Activated T-helper 2 cell treated with anti-CD3 and anti-CD28 coated beads, Interferon-gamma antibody, Interleukin-2, Interleukin-4, amounts not matched to agents 10 μg/mL and 5 μg/mL and 100 μg/mL, durations not matched to agents 14 hours and 24 hours and 36 hours (primary cell): ENCODE measurements around the gene SH3RF2. TPM values are rescaled to one million over a fixed set of nuclear protein-coding genes. Genes with fewer than 3 reads are reported as not detected.
A peak's percentile ranks its signal among the peaks of the same experiment; 100 is the strongest.

Source experiments
- DNase-seq: peaks from one replicate; pipeline ENCODE4 v3.0.0; 2021; ENCODE audit warnings: low spot score
- H3K27ac Mint-ChIP-seq: one replicate; pipeline ENCODE4 v1.8.0; 2021; ENCODE audit warnings: mixed read lengths
- H3K27me3 Mint-ChIP-seq: one replicate; pipeline ENCODE4 v1.8.0; 2021; ENCODE audit warnings: low read depth, mixed read lengths
- H3K36me3 Mint-ChIP-seq: one replicate; pipeline ENCODE4 v1.8.0; 2021; ENCODE audit warnings: low read depth, mixed read lengths
- H3K4me1 Mint-ChIP-seq: one replicate; pipeline ENCODE4 v1.8.0; 2021; ENCODE audit warnings: low read depth, mixed read lengths
- H3K4me3 Mint-ChIP-seq: one replicate; pipeline ENCODE4 v1.8.0; 2021; ENCODE audit warnings: low read depth, mild to moderate bottlenecking, moderate library complexity, mixed read lengths
- H3K9me3 Mint-ChIP-seq: one replicate; pipeline ENCODE4 v1.8.0; 2021; ENCODE audit warnings: mixed read lengths
- intact Hi-C: fragments of 100-400 bp; cut with micrococcal nuclease; formaldehyde crosslinking; loops from one replicate; pipeline ENCODE4 v1.15.1; 2023
- total RNA-seq: library from RNA; stranded (reverse); gene quantifications from 2 replicates; pipeline ENCODE4 v1.2.3, GENCODE V29; 2022

SH3RF2 gene
- total RNA-seq, 1 donor from 2014 or later: 0.57 TPM

DNA sequence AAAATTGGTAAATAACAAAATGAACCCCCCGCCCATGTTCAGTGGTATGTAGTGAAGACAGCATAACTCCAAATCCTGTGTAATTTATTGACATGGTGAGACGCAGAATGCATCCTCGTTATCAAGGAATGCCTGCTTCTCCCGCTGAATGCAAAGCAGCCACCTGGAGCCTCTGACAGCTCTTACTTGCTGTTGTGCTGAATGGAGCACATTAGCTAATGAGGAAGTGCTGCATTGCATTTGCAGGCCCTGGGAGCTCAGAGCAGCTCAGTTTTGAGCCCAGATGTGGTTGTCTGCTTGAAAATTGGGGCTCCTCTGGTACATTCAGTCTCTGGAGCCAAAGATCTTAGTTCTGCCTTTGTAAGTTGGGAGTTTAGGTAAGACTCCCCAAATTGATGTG, 140.1 kb downstream of the SH3RF2 start:
- no peak overlapping the region for H3K4me3 Mint-ChIP-seq
- H3K4me1 Mint-ChIP-seq: peaks cover 11% of the 10 kb centered on the region
- H3K9me3 Mint-ChIP-seq: no peaks in the 10 kb centered on the region
- no peak for DNase-seq
- intact Hi-C loops: no loop called here
- no peak overlapping the region for H3K27ac Mint-ChIP-seq
- no peaks in the 10 kb centered on the region for H3K36me3 Mint-ChIP-seq
- peaks cover 36% of the 10 kb centered on the region for H3K27me3 Mint-ChIP-seq

DNA sequence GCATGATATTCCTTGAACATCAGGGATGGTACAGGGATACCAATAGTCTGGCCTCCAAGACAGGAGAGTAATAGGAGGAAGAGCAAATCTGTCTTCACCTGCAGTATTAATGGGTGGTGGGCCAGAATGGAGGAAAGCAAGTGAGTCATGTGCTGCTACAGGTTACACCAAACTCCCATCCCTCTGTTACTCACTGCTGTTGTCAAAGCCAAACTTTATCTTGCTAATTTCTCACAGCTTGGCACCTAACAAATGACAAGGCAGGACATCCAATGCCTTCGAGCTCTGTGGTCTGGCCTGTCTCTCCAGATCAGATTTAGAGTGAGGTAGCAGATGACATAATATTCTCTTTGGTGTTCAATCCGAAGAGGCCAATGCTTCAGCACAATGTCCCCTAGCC, 142.2 kb downstream of the SH3RF2 start:
- no peak overlapping the region for H3K27ac Mint-ChIP-seq
- H3K4me1 Mint-ChIP-seq: peaks cover 11% of the 10 kb centered on the region
- no peaks in the 10 kb centered on the region for H3K36me3 Mint-ChIP-seq
- H3K4me3 Mint-ChIP-seq: no peak overlapping the region
- H3K9me3 Mint-ChIP-seq: no peaks in the 10 kb centered on the region
- H3K27me3 Mint-ChIP-seq: peaks cover 32% of the 10 kb centered on the region
- DNase-seq: no peak
- intact Hi-C loops: no loop called here

DNA sequence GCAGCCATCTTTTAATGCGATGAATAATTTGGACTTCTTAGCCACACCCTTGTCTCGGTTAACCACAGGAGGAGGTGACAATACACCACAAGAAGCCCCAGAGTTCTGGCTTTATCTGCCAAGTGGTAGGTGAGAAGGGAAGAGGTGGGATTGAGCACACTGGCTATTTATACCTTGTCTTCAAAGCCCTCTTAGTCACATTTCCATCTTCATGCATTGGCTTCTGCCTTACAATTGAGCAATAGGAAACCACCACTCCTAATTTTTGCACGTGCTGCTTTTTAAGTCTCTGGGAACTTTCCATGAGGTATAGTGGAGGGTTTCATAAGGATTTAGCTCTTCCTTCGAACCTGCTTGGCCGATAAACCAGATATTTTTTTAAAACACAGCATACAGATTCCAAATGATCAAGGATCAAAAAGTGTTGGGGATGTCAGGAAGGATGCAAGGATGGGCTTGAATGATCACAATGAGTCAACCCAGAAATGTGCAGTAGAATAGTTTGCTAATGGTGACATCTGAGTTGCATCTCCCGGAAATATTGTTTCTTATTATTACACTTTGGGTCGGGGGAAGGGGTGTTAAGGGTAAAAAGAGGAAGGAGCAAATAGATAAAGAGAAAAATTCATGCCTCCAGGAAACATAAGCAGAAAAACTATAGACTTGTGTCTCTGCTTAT, 143.5 kb downstream of the SH3RF2 start:
- intact Hi-C loops: no loop called here
- DNase-seq: peak; percentile 12
- no peak overlapping the region for H3K4me3 Mint-ChIP-seq

DNA sequence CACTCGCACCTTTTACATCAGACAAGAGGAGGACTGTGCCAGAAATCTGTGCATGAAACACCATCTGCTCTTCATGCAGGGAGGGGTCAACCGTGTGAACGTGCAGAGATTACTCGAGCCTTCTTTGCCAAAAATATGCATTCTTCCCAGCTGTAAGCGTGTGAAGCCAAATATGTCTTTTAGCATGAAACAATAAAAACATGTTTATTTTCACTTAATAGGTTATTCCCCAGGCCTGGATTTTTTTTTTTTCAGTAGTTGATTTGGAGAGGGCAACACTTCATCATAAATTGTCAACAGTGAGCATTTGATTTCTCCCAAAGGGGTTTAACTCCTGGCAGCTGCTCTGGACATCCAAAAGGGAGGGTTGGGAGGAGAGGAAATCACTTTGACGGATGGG, 145.2 kb downstream of the SH3RF2 start:
- H3K27ac Mint-ChIP-seq: no peak overlapping the region
- H3K4me1 Mint-ChIP-seq: peaks cover 11% of the 10 kb centered on the region
- no peaks in the 10 kb centered on the region for H3K9me3 Mint-ChIP-seq
- H3K27me3 Mint-ChIP-seq: peaks cover 28% of the 10 kb centered on the region
- intact Hi-C loops: no loop called here
- DNase-seq: no peak
- no peaks in the 10 kb centered on the region for H3K36me3 Mint-ChIP-seq
- H3K4me3 Mint-ChIP-seq: no peak overlapping the region

More for the DNA sequence above, 143.5 kb downstream of the SH3RF2 start:
- Mint-ChIP-seq H3K4me1 (peaks cover 11% of the 10 kb centered on the region), H3K9me3 (no peaks in the 10 kb centered on the region), H3K27me3 (peaks cover 31% of the 10 kb centered on the region), H3K36me3 (no peaks in the 10 kb centered on the region), H3K27ac (no peak overlapping the region)

DNA sequence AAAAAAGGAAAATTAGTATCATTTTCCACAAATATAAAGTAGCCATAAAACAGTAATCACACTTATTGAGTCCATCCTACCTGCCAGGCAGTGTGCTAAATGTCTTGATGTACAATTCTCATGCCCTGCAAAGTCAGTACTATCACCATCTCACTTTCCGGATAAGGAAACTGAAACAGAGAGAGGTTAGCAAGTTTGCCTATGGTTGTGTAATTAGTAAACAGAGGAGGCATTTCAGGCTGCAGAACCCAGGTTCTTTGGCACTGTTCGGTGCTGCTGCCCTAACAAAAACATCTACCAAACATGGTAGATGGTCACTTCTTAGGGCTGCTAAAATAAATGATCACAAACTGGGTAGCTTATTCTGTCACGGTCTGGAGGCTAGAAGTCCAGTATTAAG, 146.4 kb downstream of the SH3RF2 start:
- H3K4me1 Mint-ChIP-seq: peaks cover 11% of the 10 kb centered on the region
- no peak overlapping the region for H3K4me3 Mint-ChIP-seq
- peaks cover 20% of the 10 kb centered on the region for H3K27me3 Mint-ChIP-seq
- H3K36me3 Mint-ChIP-seq: no peaks in the 10 kb centered on the region
- no peak for DNase-seq
- intact Hi-C loops: no loop called here
- no peak overlapping the region for H3K27ac Mint-ChIP-seq
- no peaks in the 10 kb centered on the region for H3K9me3 Mint-ChIP-seq

DNA sequence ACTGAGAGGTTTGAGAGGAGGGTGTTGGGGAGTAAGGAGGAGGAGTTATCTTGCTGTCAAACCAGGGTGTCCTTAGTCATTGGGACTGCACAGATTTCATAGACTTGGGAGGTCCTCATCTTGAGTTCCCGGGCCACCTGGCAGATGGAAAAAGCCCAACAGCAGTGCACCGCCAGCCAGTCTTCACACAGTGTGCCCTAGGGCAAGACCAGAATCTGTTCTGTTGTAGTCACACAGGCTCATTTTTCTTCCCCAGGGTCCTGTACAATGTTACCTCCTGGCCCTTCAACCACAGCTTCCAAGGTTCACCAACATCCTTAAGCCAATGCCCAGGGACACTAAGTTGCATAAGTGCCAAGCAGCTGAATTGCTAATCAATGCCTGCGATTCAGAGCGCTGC, 148.0 kb downstream of the SH3RF2 start:
- H3K9me3 Mint-ChIP-seq: no peaks in the 10 kb centered on the region
- H3K36me3 Mint-ChIP-seq: no peaks in the 10 kb centered on the region
- intact Hi-C loops: no loop called here
- H3K4me1 Mint-ChIP-seq: peaks cover 9% of the 10 kb centered on the region
- no peak overlapping the region for H3K4me3 Mint-ChIP-seq
- DNase-seq: no peak
- peaks cover 7% of the 10 kb centered on the region for H3K27me3 Mint-ChIP-seq
- H3K27ac Mint-ChIP-seq: no peak overlapping the region

DNA sequence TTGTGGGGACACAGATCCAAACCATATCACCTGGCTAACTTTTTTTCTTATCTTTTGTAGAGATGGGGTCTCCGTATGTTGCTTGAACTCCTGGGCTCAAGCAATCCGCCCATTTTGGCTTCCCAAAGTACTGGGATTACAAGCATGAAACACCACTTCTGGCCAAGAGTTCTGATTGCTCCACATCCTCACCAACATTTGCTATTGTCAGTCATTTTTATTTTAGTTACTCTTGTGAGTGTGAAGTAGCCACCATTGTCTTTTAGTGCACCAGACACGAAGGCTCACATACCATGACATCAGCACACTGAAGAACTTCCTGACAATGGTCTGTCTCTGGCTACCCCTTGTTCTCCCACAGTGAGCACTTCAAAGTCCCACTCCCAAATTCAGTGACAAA, 151.7 kb downstream of the SH3RF2 start:
- Mint-ChIP-seq H3K4me3 (no peak overlapping the region), H3K9me3 (no peaks in the 10 kb centered on the region), H3K36me3 (no peaks in the 10 kb centered on the region), H3K4me1 (no peaks in the 10 kb centered on the region), H3K27me3 (no peaks in the 10 kb centered on the region), H3K27ac (no peak overlapping the region)
- intact Hi-C loops: no loop called here
- no peak for DNase-seq

DNA sequence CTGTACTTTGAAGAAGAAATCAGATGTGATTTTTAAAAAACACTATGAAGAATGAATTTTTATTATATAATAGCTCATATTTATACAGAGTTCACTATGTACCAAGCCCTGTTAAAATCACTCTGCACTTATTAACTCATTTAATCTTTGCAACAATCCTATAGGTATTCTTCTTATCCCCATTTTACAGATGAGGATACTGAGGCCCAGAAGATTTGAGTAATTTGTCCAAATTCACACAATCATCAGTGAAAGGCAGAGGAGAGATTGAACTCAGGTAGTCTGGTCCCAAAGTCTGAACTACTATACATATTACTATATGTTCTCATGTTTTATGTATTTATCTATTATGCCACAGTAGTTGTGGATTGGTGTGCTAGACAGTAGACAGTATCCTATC, 152.9 kb downstream of the SH3RF2 start:
- Mint-ChIP-seq H3K4me3 (no peak overlapping the region), H3K9me3 (no peaks in the 10 kb centered on the region), H3K27ac (no peak overlapping the region), H3K36me3 (no peaks in the 10 kb centered on the region), H3K27me3 (no peaks in the 10 kb centered on the region), H3K4me1 (no peaks in the 10 kb centered on the region)
- intact Hi-C loops: no loop called here
- DNase-seq: no peak

DNA sequence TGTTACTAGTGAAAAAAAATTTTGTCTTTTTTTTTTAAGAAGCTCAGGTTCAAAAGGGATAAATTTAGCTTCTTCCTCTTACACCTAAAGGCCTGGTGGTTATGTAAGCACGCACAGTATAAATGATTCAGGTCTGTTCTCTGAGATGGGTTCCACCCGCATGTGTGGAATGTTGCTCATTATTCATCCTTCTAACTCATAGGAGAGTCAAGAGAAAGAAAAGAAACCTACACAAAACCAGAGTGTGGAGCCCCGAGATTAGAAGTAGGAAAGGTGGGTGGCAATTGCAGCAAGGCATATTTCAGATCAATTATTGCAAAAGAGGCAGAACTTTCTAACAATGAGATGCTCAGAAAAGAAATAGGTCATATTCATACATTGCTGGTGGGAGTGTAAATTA, 155.5 kb downstream of the SH3RF2 start:
- H3K9me3 Mint-ChIP-seq: no peaks in the 10 kb centered on the region
- H3K4me3 Mint-ChIP-seq: no peak overlapping the region
- no peaks in the 10 kb centered on the region for H3K4me1 Mint-ChIP-seq
- no peaks in the 10 kb centered on the region for H3K27me3 Mint-ChIP-seq
- H3K27ac Mint-ChIP-seq: no peak overlapping the region
- intact Hi-C loops: no loop called here
- no peak for DNase-seq
- no peaks in the 10 kb centered on the region for H3K36me3 Mint-ChIP-seq

DNA sequence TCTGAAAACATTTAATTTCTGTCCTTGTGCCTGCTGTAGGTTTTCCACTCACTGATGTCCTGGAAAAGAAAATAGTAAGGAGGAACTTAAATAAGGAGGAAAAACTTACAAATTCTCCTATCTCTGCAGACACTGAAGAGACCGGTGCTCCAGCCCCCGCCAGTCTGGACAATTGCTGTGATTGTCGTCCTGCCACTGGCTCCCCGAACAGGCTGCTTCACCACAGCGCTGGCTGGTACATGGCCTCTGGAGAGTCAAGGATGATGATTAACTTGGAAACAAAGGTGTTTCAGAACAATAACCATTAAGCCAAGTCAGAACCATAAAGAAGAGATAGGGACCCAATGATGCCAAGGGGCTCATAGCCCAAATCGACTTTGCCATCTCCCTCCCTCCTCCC, 161.7 kb downstream of the SH3RF2 start:
- no peaks in the 10 kb centered on the region for H3K9me3 Mint-ChIP-seq
- H3K27ac Mint-ChIP-seq: no peak overlapping the region
- H3K4me3 Mint-ChIP-seq: no peak overlapping the region
- H3K36me3 Mint-ChIP-seq: no peaks in the 10 kb centered on the region
- intact Hi-C loops: no loop called here
- H3K4me1 Mint-ChIP-seq: no peaks in the 10 kb centered on the region
- DNase-seq: no peak
- H3K27me3 Mint-ChIP-seq: no peaks in the 10 kb centered on the region

DNA sequence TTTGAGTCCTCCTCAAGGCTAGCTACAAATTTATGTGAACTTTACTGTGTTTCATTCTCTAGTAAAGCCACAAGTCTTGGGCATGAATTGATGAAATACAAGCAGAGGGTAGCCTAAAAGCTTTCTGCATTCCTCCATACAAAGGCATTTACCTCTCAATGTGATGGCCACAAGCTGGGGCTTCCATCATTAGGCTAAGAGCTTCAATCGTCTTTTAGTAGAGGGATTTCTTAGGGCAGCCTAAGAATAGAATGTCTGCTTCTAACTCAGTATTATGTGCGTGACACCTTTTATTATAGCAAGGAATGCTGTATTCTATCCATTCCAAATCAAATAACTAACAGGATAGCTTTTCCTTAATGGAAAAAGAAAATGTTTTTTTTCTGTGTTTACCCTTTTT, 165.3 kb downstream of the SH3RF2 start:
- Mint-ChIP-seq H3K9me3 (no peaks in the 10 kb centered on the region), H3K4me1 (no peaks in the 10 kb centered on the region), H3K27ac (no peak overlapping the region), H3K36me3 (peaks cover 7% of the 10 kb centered on the region), H3K27me3 (no peaks in the 10 kb centered on the region), H3K4me3 (no peak overlapping the region)
- no peak for DNase-seq
- intact Hi-C loops: no loop called here

DNA sequence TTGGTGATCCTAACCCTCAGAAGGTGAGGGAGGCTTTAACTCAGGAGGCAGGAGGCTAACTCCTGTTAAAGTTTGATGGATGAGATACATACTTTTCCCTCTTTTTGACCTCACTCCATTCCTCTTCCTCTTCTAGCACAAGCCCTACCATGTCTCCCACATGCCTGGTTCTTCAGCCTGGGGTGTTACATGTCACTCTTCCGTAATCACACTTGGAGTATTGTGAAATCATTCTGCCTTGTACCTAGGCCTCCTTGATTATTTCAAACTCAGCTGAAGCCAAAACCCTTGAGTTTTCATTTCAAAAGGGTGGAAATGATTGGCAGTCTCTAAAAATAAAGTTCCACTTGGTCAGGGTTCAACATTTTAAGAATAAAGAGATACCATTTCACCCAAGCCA, 167.2 kb downstream of the SH3RF2 start:
- Mint-ChIP-seq H3K27ac (no peak overlapping the region), H3K9me3 (no peaks in the 10 kb centered on the region), H3K4me1 (no peaks in the 10 kb centered on the region), H3K27me3 (no peaks in the 10 kb centered on the region), H3K4me3 (no peak overlapping the region), H3K36me3 (peaks cover 7% of the 10 kb centered on the region)
- no peak for DNase-seq
- intact Hi-C loops: no loop called here

DNA sequence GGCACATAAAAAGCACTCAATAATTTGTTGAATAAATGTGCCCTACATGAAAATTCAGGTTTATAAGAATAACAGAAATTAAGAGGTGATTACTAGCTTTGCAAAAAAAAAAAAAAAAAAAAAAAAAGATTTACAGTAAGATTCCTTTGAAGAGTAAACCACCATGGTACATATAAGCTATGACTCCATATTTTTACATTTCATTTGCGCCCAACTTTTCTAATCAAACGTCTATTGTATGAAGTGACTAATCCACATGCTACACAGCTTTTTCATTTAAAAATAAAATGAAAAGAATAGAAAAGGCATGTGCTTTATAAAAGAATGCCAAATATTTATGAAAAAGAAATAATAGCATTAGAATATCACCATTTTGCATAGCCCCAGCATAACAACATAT, 169.1 kb downstream of the SH3RF2 start, which contains the start of gene PLAC8L1:
Gene PLAC8L1 (minus strand): TSS at position 101 of the 400 bp plus-strand sequence. CDS start 1,266 bp downstream, outside the sequence.
- H3K4me3 Mint-ChIP-seq: no peak within 1 kb of the TSS
- H3K27me3 Mint-ChIP-seq: no peaks in the 10 kb centered on the region
- no peak within 1 kb of the TSS for H3K27ac Mint-ChIP-seq
- no peaks in the 10 kb centered on the region for H3K9me3 Mint-ChIP-seq
- intact Hi-C loops: no loop called here
- no peaks in the 10 kb centered on the region for H3K4me1 Mint-ChIP-seq
- H3K36me3 Mint-ChIP-seq: peaks cover 7% of the 10 kb centered on the region
- DNase-seq: no peak

DNA sequence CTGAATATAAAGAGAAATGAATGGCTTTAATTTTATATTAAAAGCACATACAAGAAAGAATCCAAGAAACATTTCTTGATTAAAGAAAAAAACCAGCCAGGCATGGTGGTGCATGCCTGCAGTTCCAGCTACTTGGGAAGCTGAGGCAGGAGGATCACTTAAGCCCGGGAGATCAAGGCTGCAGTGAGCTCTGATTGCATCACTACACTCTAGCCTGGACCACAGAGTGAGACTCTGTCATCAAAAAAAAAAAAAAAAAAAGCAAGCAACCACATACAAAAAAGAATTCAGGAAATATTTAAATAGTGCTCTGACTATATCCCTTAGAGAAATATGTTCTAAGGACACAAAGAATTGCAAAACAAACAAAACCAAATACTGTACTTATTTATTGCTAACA, 171.5 kb downstream of the SH3RF2 start:
- Mint-ChIP-seq H3K27ac (no peak overlapping the region), H3K27me3 (no peaks in the 10 kb centered on the region), H3K9me3 (no peaks in the 10 kb centered on the region), H3K36me3 (peaks cover 18% of the 10 kb centered on the region), H3K4me3 (no peak overlapping the region), H3K4me1 (no peaks in the 10 kb centered on the region)
- no peak for DNase-seq
- intact Hi-C loops: no loop called here
